DMS53 treated with DMSO at 0.1 percent for 48 hours (cell line): Measurements from ENCODE around the gene ZCCHC4.
A peak's percentile ranks its signal among the peaks of the same experiment; 100 is the strongest.
"Not testable (repeated sequence)": the region's sequence is repeated elsewhere in the genome, so short reads cannot be mapped to it uniquely, and the experiment has no call there.

Experiments used
- DNase-seq: peaks from one replicate; lab custom pipeline; 2025; ENCODE audit not compliant: unreplicated experiment; lab: John Stamatoyannopoulos, UW

ZCCHC4 gene

GRCh38 chr4:25320336-25320735, 7.8 kb downstream of the ZCCHC4 start:
- DNase-seq, result no peak

- DNase-seq, result no peak
These were observed 8.2 kb downstream of the ZCCHC4 start for GRCh38 chr4:25320773-25321172.

GRCh38 chr4:25321703-25322102, 9.1 kb downstream of the ZCCHC4 start:
- no peak for DNase-seq

- DNase-seq, result not testable (repeated sequence)
These were observed 15.9 kb downstream of the ZCCHC4 start for GRCh38 chr4:25328463-25328862.

- DNase-seq, result no peak
These were observed 17.8 kb downstream of the ZCCHC4 start for GRCh38 chr4:25330335-25330734.

GRCh38 chr4:25330905-25331808, 18.6 kb downstream of the ZCCHC4 start:
- no peak for DNase-seq

GRCh38 chr4:25343671-25344070, 31.1 kb downstream of the ZCCHC4 start:
- DNase-seq, result no peak

GRCh38 chr4:25345744-25346143, 33.2 kb downstream of the ZCCHC4 start:
- no peak for DNase-seq

GRCh38 chr4:25346913-25347312, 34.3 kb downstream of the ZCCHC4 start:
- DNase-seq, result no peak

- no peak for DNase-seq
These were observed 34.9 kb downstream of the ZCCHC4 start for GRCh38 chr4:25347473-25347872.

GRCh38 chr4:25347971-25348370, 35.4 kb downstream of the ZCCHC4 start:
- no peak for DNase-seq

GRCh38 chr4:25350561-25350960, 38.0 kb downstream of the ZCCHC4 start:
- no peak for DNase-seq

- no peak for DNase-seq
These were observed 39.3 kb downstream of the ZCCHC4 start for GRCh38 chr4:25351777-25352416.

GRCh38 chr4:25356068-25356467, 43.5 kb downstream of the ZCCHC4 start:
- DNase-seq, result no peak

- DNase-seq, result peak; percentile 99
These were observed 46.1 kb downstream of the ZCCHC4 start for GRCh38 chr4:25358515-25359275.

- no peak for DNase-seq
These were observed 48.7 kb downstream of the ZCCHC4 start for GRCh38 chr4:25361253-25361652.

GRCh38 chr4:25367004-25367621, 54.5 kb downstream of the ZCCHC4 start:
- peak; percentile 59 for DNase-seq

GRCh38 chr4:25367877-25368276, 55.3 kb downstream of the ZCCHC4 start:
- no peak for DNase-seq

GRCh38 chr4:25368315-25368714, 55.7 kb downstream of the ZCCHC4 start:
- no peak for DNase-seq

- no peak for DNase-seq
These were observed 57.7 kb downstream of the ZCCHC4 start for GRCh38 chr4:25370242-25370641.

GRCh38 chr4:25372549-25372948, 60.0 kb downstream of the ZCCHC4 start:
- DNase-seq, result not testable (repeated sequence)
